Panc1 (cell line): ENCODE data around the gene USPL1.

ENCODE experiments used
- POLR2AphosphoS5 ChIP-seq: IDR thresholded peaks from 2 replicates; pipeline ENCODE4 v1.6.1; 2012; ENCODE audit warnings: mild to moderate bottlenecking, low read depth, low read length, moderate library complexity
- REST ChIP-seq, 2 experiments: IDR thresholded peaks; 2 replicates each; pipeline ENCODE4 v1.6.1; 2011 to 2012; ENCODE audit warnings: low read depth in 2 of 2, control low read depth in 1 of 2, low read length in 1 of 2, mild to moderate bottlenecking in 1 of 2, moderate library complexity in 1 of 2; ENCODE audit not compliant: insufficient read depth in 1 of 2
- TCF7L2 ChIP-seq: IDR thresholded peaks from 2 replicates; pipeline ENCODE4 v1.6.1; 2011; ENCODE audit warnings: mild to moderate bottlenecking, low read depth, low read length, inconsistent platforms
- TF ChIP-seq, protein P1 (sequence below): fragments of 450-650 bp; IDR thresholded peaks from 2 replicates; pipeline ENCODE4 v1.5.1; 2017; ENCODE audit warnings: mild to moderate bottlenecking

- TF ChIP-seq, protein P1, sequence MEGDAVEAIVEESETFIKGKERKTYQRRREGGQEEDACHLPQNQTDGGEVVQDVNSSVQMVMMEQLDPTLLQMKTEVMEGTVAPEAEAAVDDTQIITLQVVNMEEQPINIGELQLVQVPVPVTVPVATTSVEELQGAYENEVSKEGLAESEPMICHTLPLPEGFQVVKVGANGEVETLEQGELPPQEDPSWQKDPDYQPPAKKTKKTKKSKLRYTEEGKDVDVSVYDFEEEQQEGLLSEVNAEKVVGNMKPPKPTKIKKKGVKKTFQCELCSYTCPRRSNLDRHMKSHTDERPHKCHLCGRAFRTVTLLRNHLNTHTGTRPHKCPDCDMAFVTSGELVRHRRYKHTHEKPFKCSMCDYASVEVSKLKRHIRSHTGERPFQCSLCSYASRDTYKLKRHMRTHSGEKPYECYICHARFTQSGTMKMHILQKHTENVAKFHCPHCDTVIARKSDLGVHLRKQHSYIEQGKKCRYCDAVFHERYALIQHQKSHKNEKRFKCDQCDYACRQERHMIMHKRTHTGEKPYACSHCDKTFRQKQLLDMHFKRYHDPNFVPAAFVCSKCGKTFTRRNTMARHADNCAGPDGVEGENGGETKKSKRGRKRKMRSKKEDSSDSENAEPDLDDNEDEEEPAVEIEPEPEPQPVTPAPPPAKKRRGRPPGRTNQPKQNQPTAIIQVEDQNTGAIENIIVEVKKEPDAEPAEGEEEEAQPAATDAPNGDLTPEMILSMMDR, result peak; percentile 55
- no peak for TF ChIP-seq POLR2AphosphoS5
- no peak for TF ChIP-seq REST (IDR thresholded peaks at IDR 0.05; ENCODE audit: insufficient read depth in 1 of 2, low read depth in 2 of 2, low read length in 1 of 2)
- TF ChIP-seq TCF7L2, result no peak
Observed at GRCh38 chr13:30676672-30677071, 59.0 kb downstream of the USPL1 start.
